Measurements from ENCODE around the gene ZNF532.

The ZNF532 gene

DNA sequence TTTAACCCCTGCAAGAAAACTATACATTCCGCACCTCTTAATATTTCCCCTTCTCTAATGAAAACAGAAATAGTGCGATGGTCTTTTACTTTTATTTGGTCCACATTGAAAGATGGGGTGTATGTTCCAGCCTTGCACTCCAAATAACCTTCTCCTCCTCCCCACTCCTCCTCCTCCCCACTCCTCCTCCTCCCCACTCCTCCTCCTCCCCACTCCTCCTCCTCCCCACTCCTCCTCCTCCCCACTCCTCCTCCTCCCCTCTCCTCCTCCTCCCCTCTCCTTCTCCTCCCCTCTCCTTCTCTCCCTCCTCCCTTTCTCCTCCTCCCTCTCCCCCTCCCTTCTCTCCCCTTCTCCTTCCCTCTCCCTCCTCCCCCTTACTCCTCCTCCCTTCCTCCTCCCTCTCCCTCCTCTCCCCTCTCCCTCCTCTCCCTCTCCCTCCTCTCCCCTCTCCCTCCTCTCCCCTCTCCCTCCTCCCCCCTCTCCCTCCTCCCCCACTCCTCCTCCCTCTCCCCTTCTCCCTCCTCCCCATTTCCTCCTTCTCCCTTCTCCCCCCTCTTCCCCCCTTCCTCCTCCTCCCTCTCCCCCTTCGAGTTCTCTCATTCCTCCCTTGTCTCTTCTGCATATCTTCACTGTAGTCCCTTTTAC, 70.4 kb downstream of the ZNF532 start:
- no peak overlapping the region for H3K4me3 ChIP-seq (ENCODE audit: low read depth, low read length)
- TF ChIP-seq MYC (IDR thresholded peaks at IDR 0.05; ENCODE audit: low read depth, low read length) = no peak
- no peak for DNase-seq (ENCODE audit: low read depth)

DNA sequence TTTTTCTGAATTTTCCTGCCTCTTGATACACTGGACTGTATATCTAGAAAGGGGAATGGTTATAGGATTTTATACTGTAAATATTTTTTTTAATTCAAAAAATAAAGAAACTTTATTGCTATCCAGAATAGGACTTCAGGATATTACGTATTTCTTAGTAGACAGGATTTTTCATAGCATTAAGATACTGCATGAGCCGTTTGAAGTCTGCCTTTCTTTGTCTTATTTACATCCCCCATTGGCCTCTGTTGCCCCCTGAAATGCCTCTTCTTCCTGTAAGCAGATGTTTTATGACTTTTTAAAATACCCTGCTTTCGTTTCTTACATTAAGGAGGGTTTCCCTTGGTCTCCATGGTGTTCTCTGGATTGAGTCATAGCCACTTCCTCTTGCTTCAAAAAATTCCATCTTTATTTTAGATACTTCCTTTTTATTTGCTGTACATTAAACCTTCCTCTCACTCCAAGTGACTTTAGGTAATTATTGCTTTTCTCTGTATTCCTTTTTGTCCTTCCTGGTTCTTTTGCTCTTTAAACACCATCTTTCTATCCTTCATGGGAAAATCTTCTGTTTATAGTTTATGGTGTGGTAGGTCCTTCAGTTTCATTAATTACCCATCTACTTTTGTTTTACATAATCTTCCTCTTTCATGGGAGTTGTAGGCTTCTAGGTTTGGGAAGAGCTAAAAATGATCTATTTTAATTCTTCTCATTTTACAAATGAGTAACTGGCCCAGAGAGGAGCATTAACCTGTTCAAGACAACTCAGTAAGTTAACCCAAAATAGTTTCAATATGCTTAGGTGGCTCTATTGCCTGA, 72.6 kb downstream of the ZNF532 start:
- no peak overlapping the region for H3K4me3 ChIP-seq (ENCODE audit: low read depth, low read length)
- TF ChIP-seq MYC (IDR thresholded peaks at IDR 0.05; ENCODE audit: low read depth, low read length) (no peak), POLR2A (IDR thresholded peaks at IDR 0.05; ENCODE audit: extremely low read depth, insufficient read length) (no peak)
- TF ChIP-seq, protein P1, sequence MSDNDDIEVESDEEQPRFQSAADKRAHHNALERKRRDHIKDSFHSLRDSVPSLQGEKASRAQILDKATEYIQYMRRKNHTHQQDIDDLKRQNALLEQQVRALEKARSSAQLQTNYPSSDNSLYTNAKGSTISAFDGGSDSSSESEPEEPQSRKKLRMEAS (IDR thresholded peaks at IDR 0.05; ENCODE audit: low read depth, low read length) = no peak
- TF ChIP-seq, protein P2, sequence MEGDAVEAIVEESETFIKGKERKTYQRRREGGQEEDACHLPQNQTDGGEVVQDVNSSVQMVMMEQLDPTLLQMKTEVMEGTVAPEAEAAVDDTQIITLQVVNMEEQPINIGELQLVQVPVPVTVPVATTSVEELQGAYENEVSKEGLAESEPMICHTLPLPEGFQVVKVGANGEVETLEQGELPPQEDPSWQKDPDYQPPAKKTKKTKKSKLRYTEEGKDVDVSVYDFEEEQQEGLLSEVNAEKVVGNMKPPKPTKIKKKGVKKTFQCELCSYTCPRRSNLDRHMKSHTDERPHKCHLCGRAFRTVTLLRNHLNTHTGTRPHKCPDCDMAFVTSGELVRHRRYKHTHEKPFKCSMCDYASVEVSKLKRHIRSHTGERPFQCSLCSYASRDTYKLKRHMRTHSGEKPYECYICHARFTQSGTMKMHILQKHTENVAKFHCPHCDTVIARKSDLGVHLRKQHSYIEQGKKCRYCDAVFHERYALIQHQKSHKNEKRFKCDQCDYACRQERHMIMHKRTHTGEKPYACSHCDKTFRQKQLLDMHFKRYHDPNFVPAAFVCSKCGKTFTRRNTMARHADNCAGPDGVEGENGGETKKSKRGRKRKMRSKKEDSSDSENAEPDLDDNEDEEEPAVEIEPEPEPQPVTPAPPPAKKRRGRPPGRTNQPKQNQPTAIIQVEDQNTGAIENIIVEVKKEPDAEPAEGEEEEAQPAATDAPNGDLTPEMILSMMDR (IDR thresholded peaks at IDR 0.05; ENCODE audit: low read depth, low read length) = no peak
- peak; percentile 27 for DNase-seq (ENCODE audit: low read depth)

DNA sequence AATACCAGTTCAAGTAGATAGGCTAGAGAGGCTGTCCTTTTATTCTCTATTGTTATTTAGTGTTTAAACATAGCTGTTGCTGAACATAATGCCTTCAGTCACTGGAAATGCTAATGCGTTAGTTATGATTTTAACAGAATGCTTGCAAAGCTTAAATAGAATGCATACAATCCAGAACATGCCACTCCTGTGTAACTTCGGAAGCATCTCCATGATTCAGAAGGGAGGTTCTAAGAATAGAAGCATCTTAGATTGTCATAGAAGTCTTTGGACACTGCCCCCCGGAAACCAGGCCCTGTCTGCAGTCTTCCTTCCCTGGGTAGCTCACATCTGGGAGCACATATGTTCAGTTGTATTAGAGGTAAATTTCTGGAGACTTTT, 73.2 kb downstream of the ZNF532 start:
- no peak for DNase-seq (ENCODE audit: low read depth)
- H3K4me3 ChIP-seq (ENCODE audit: low read depth, low read length) = no peak overlapping the region
- TF ChIP-seq, protein P2 (IDR thresholded peaks at IDR 0.05; ENCODE audit: low read depth, low read length) = no peak
- TF ChIP-seq POLR2A (IDR thresholded peaks at IDR 0.05; ENCODE audit: extremely low read depth, insufficient read length) (no peak), MYC (IDR thresholded peaks at IDR 0.05; ENCODE audit: low read depth, low read length) (no peak)
- TF ChIP-seq, protein P1 (IDR thresholded peaks at IDR 0.05; ENCODE audit: low read depth, low read length) = no peak

DNA sequence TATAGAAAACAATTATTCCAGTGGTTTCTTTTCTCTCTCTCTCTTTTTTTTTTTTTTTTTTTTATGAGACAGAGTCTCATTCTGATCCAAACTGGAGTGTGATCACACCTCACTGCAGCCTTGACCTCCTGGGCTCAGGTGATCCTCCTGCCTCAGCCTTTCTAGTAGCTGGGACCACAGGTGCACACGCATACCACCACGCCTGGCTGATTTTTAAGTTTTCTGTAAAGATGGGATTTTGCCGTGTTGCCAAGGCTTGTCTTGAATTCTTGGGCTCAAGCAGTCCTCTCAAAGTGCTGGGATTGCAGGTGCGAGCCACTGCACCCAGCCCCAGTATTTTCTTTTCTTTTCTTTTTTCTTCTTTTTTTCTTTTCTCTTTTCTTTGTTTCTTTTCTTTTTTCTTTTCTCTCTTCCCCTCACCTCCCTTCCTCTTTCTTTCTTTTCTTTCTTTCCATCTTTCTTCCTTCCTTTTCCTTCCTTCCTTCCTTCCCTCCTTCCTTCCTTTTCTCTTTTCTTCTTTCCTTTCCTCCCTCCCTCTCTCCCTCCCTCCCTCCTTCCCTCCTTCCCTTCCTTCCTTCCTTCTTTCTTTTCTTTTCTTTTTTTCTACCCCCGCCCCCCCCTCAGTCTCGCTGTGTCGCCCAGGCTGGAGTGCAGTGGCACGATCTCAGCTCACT, 76.9 kb downstream of the ZNF532 start:
- H3K4me3 ChIP-seq (ENCODE audit: low read depth, low read length) = no peak overlapping the region
- no peak for DNase-seq (ENCODE audit: low read depth)
- TF ChIP-seq, protein P1 (IDR thresholded peaks at IDR 0.05; ENCODE audit: low read depth, low read length) = no peak
- TF ChIP-seq POLR2A (IDR thresholded peaks at IDR 0.05; ENCODE audit: extremely low read depth, insufficient read length) (no peak), MYC (IDR thresholded peaks at IDR 0.05; ENCODE audit: low read depth, low read length) (no peak)
- TF ChIP-seq, protein P2 (IDR thresholded peaks at IDR 0.05; ENCODE audit: low read depth, low read length) = no peak

DNA sequence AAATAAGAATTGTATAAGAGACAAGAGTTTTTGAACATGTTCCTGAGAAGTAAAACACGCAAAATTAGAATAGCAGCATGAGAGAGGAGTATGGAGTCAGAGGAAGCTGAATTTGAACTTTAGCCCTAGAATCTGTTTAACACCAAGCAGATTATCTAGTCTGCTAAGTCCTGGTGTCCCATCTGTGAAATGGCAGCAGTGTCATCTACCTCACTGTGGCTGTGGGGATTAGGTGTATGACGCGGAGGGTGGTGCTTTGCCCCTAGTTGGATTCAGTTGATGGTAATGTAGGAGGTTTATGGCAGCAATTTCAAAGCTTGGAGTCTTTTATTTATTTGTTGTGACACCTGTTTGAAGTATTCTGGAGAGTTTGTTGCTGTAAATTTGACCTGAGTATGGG, 79.2 kb downstream of the ZNF532 start:
- TF ChIP-seq, protein P2 (IDR thresholded peaks at IDR 0.05; ENCODE audit: low read depth, low read length) = no peak
- TF ChIP-seq MYC (IDR thresholded peaks at IDR 0.05; ENCODE audit: low read depth, low read length) = no peak
- TF ChIP-seq, protein P1 (IDR thresholded peaks at IDR 0.05; ENCODE audit: low read depth, low read length) = no peak
- TF ChIP-seq POLR2A (IDR thresholded peaks at IDR 0.05; ENCODE audit: extremely low read depth, insufficient read length) = no peak
- no peak overlapping the region for H3K4me3 ChIP-seq (ENCODE audit: low read depth, low read length)
- DNase-seq (ENCODE audit: low read depth) = no peak
